Endothelial cell of umbilical vein (primary cell): Measurements from ENCODE around the gene FRMD4A. TPM values are rescaled to one million over a fixed set of nuclear protein-coding genes. Genes with fewer than 3 reads are reported as not detected.

Experiments used
- BruUV-seq: library from RNA; stranded (reverse); fragments of 400-500 nt; replicated peaks from 2 replicates; lab custom pipeline; 2021; lab: Mats Ljungman, UMichigan
- CTCF ChIA-PET: fragments of 300-600, 350-600 bp; sonication (Branson Sonifier 250); formaldehyde crosslinking; loops from one replicate; lab custom pipeline; 2021; ENCODE audit warnings: antibody characterized with exemption, inconsistent platforms; lab: Charles Lee
- POLR2A ChIA-PET: fragments of 300-600, 350-600 bp; sonication (Branson Sonifier 250); formaldehyde crosslinking; loops from one replicate; lab custom pipeline; 2021; ENCODE audit warnings: antibody characterized with exemption, inconsistent platforms; lab: Charles Lee
- DNase-seq: peaks from one replicate; pipeline ENCODE4 v3.0.0-alpha.2; 2011; ENCODE audit warnings: low read depth, low spot score
- FAIRE-seq: peaks from 2 replicates; lab custom pipeline; 2011; peaks lifted over from hg19 to GRCh38; lab: Jason Lieb, UNC
- H2AFZ ChIP-seq: 2 replicates; pipeline ENCODE4 v1.6.0; 2012; ENCODE audit warnings: low read depth, low read length, control low read depth, inconsistent platforms
- H3K27ac ChIP-seq: 2 replicates; pipeline ENCODE4 v1.5.1; 2011; ENCODE audit warnings: low read depth, mild to moderate bottlenecking, control low read depth, low read length, moderate library complexity; ENCODE audit not compliant: insufficient read depth
- H3K27me3 ChIP-seq, 2 experiments: 2 replicates each; pipeline versions ENCODE4 v1.6.0 to v1.6.1; 2011; ENCODE audit warnings: low read length in 2 of 2, mixed read lengths in 1 of 2; ENCODE audit not compliant: control insufficient read depth in 2 of 2, insufficient read depth in 2 of 2
- H3K36me3 ChIP-seq, 2 experiments: 2 replicates in 1 of 2; 3 replicates in 1 of 2; pipeline ENCODE4 v1.5.1; 2011; ENCODE audit warnings: low read length in 2 of 2, mild to moderate bottlenecking in 1 of 2, moderate library complexity in 1 of 2; ENCODE audit not compliant: control insufficient read depth in 2 of 2, insufficient read depth in 2 of 2; ENCODE audit errors: extremely low read depth in 1 of 2
- H3K4me1 ChIP-seq: 3 replicates; pipeline ENCODE4 v1.5.1; 2011; ENCODE audit warnings: mild to moderate bottlenecking, low read length; ENCODE audit not compliant: control insufficient read depth, insufficient read depth; ENCODE audit errors: extremely low read depth
- H3K4me2 ChIP-seq: 2 replicates; pipeline ENCODE4 v1.6.1; 2011; ENCODE audit warnings: low read length, control low read depth, mixed read lengths; ENCODE audit not compliant: insufficient read depth
- H3K4me3 ChIP-seq, 3 experiments: fragments of 200-600 bp in 1 of 3; sonication (generic), shearing (Covaris generic) in 1 of 3; replicated peaks in 1 of 3; 2 replicates each; pipeline ENCODE4 v1.5.1; 2011 to 2016; ENCODE audit warnings: control low read depth in 3 of 3, low read length in 3 of 3, mild to moderate bottlenecking in 2 of 3, inconsistent platforms in 1 of 3, low read depth in 1 of 3, moderate library complexity in 1 of 3; ENCODE audit not compliant: insufficient read depth in 1 of 3
- H3K79me2 ChIP-seq: 2 replicates; pipeline ENCODE4 v1.6.0; 2012; ENCODE audit warnings: low read length, inconsistent platforms; ENCODE audit not compliant: control insufficient read depth, insufficient read depth
- H3K9ac ChIP-seq: replicated peaks from 2 replicates; pipeline ENCODE3; 2011; ENCODE audit warnings: low read length, control low read depth; ENCODE audit not compliant: insufficient read depth; ENCODE audit errors: extremely low read depth
- H3K9me1 ChIP-seq: replicated peaks from 3 replicates; pipeline ENCODE4 v1.6.0; 2011; ENCODE audit warnings: mild to moderate bottlenecking, low read length; ENCODE audit not compliant: control insufficient read depth, insufficient read depth; ENCODE audit errors: extremely low read depth
- H3K9me3 ChIP-seq: replicated peaks from 2 replicates; pipeline ENCODE4 v1.5.1; 2012; ENCODE audit warnings: low read length, inconsistent platforms; ENCODE audit not compliant: control insufficient read depth, insufficient read depth
- H4K20me1 ChIP-seq: replicated peaks from 2 replicates; pipeline ENCODE3; 2011; ENCODE audit warnings: mild to moderate bottlenecking, low read length; ENCODE audit not compliant: control insufficient read depth, insufficient read depth; ENCODE audit errors: extremely low read depth
- EZH2 ChIP-seq: IDR thresholded peaks from 2 replicates; pipeline ENCODE4 v1.6.1; 2012; ENCODE audit warnings: borderline replicate concordance, low read depth, mild to moderate bottlenecking, moderate library complexity, low read length, inconsistent platforms; ENCODE audit not compliant: severe bottlenecking
- FOS ChIP-seq: IDR thresholded peaks from 2 replicates; pipeline ENCODE4 v1.6.1; 2011; ENCODE audit warnings: mild to moderate bottlenecking, low read length, moderate library complexity, borderline replicate concordance; ENCODE audit not compliant: insufficient read depth
- GATA2 ChIP-seq: IDR thresholded peaks from 2 replicates; pipeline ENCODE4 v1.7.0; 2011; ENCODE audit warnings: low read depth, mild to moderate bottlenecking, moderate library complexity, mixed read lengths, low read length; ENCODE audit not compliant: insufficient read length, insufficient read depth
- MAX ChIP-seq: IDR thresholded peaks from 2 replicates; pipeline ENCODE4 v1.6.1; 2011; ENCODE audit not compliant: insufficient read depth, insufficient read length
- MYC ChIP-seq: IDR thresholded peaks from one replicate; pipeline ENCODE4 v1.6.1; 2011; ENCODE audit warnings: mild to moderate bottlenecking, low read depth, low read length
- POLR2A ChIP-seq: IDR thresholded peaks from 2 replicates; pipeline ENCODE4 v1.6.1; 2012; ENCODE audit warnings: low read depth, mild to moderate bottlenecking, control low read depth, low read length
- POLR2AphosphoS5 ChIP-seq: IDR thresholded peaks from 2 replicates; pipeline ENCODE4 v1.6.1; 2012; ENCODE audit warnings: low read depth, mild to moderate bottlenecking, control low read depth, low read length, moderate library complexity; ENCODE audit not compliant: insufficient read depth
- dilution Hi-C: fragments of 300-500 bp; cut with MboI; formaldehyde crosslinking; loops from one replicate; pipeline ENCODE4 v1.15.0; 2019; ENCODE audit warnings: low sequenced_read_pairs; ENCODE audit not compliant: extremely low pct_ligation_motif_present
- intact Hi-C: fragments of 100-400 bp; cut with micrococcal nuclease; formaldehyde crosslinking; loops from one replicate; pipeline ENCODE4 v1.10.0; 2022
- polyA plus RNA-seq, 4 experiments: library from polyadenylated mRNA; depleted of rRNA in 3 of 4; stranded (reverse) in 3 of 4; unstranded in 1 of 4; fragments of >200 nt; gene quantifications; 2 replicates each; pipeline versions ENCODE4 v1.2.1 to v1.2.3, GENCODE V29; 2011 to 2012; ENCODE audit warnings: missing spikeins in 1 of 4
- total RNA-seq: library from RNA; stranded (reverse); gene quantifications from 2 replicates; pipeline ENCODE4 v1.2.3, GENCODE V29; 2021
- TF ChIP-seq, protein P1 (sequence below), 2 donors: IDR thresholded peaks; 1 replicate in 1 of 2; 2 replicates in 1 of 2; pipeline ENCODE4 v1.5.1; 2011; ENCODE audit warnings: low read length in 2 of 2, mild to moderate bottlenecking in 2 of 2, moderate library complexity in 2 of 2, control low read depth in 1 of 2, inconsistent platforms in 1 of 2, low read depth in 1 of 2; ENCODE audit not compliant: insufficient read depth in 1 of 2; ENCODE audit errors: extremely low read depth in 1 of 2

Gene FRMD4A
- total and polyA plus RNA-seq, 2 donors (not counting 3 experiments of a cell fraction or from before 2014, with no cell fraction given) = 123 to 148 TPM

DNA sequence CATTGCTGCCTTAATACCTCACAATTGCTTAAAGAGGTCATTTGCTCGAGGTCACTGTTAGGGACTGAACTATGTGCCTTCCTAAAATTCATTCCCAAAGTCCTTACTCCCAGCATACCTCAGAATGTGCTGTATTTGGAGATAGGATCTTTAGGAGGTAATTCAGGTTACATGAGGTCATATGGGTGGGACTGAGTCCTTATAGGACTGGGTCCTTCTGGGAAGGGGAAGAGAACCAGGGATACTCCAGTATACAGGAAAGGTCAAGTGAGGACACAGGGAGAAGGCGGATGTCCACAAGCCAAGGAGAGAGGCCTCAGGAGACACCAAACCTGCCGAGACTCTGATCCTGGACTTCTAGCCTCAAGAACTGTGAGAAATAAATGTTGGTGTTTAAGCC, 490.7 kb downstream of the FRMD4A start:
- Histone ChIP-seq H3K4me1 (peaks cover 51% of the 10 kb centered on the region), H3K4me2 (no peak overlapping the region), H3K36me3 (no peaks in the 10 kb centered on the region), H3K4me3 (no peak overlapping the region), H3K27ac (peak overlapping the region; percentile 45), H2AFZ (no peak overlapping the region), H4K20me1 (no peaks in the 10 kb centered on the region), H3K9me1 (no peaks in the 10 kb centered on the region), H3K79me2 (peaks cover 94% of the 10 kb centered on the region), H3K9ac (no peak overlapping the region), H3K9me3 (no peaks in the 10 kb centered on the region), H3K27me3 (no peaks in the 10 kb centered on the region)
- no peak for FAIRE-seq
- intact Hi-C loops (no loop called here), dilution Hi-C loops (no loop called here)
- POLR2A ChIA-PET = no interaction called here
- CTCF ChIA-PET = interaction anchor here (0.8 to 1.0 kb wide), 2 partner anchors 18 to 254 kb away, joined by 3 read pairs; no protein-coding TSS in a partner anchor
- TF ChIP-seq FOS (no peak), POLR2AphosphoS5 (no peak), MAX (no peak), MYC (no peak), GATA2 (no peak), EZH2 (no peak), POLR2A (no peak)
- TF ChIP-seq, protein P1, sequence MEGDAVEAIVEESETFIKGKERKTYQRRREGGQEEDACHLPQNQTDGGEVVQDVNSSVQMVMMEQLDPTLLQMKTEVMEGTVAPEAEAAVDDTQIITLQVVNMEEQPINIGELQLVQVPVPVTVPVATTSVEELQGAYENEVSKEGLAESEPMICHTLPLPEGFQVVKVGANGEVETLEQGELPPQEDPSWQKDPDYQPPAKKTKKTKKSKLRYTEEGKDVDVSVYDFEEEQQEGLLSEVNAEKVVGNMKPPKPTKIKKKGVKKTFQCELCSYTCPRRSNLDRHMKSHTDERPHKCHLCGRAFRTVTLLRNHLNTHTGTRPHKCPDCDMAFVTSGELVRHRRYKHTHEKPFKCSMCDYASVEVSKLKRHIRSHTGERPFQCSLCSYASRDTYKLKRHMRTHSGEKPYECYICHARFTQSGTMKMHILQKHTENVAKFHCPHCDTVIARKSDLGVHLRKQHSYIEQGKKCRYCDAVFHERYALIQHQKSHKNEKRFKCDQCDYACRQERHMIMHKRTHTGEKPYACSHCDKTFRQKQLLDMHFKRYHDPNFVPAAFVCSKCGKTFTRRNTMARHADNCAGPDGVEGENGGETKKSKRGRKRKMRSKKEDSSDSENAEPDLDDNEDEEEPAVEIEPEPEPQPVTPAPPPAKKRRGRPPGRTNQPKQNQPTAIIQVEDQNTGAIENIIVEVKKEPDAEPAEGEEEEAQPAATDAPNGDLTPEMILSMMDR (IDR thresholded peaks at IDR 0.05; ENCODE audit: extremely low read depth in 1 of 2, insufficient read depth in 1 of 2, low read depth in 1 of 2, low read length in 2 of 2) = no peak
- DNase-seq = no peak
- no TSS peak for BruUV-seq
